Measurements from ENCODE around the gene DRD3. TPM values are rescaled to one million over a fixed set of nuclear protein-coding genes. Genes with fewer than 3 reads are reported as not detected.
A peak's percentile ranks its signal among the peaks of the same experiment; 100 is the strongest.

The DRD3 gene
- total and polyA plus RNA-seq, 4 donors = not detected

GRCh38 chr3:114214542-114215341 is 35.9 kb upstream of the DRD3 start:
- WGBS = 61% methylated on average over 6 of the region's 6 CpGs
- H3K36me3 ChIP-seq (ENCODE audit: control insufficient read depth in 4 of 4, insufficient read depth in 3 of 4, low read depth in 1 of 4, low read length in 3 of 4) = no peaks in the 10 kb centered on the region
- H3K9me3 ChIP-seq (ENCODE audit: control insufficient read depth in 4 of 4, low read length in 3 of 4) = no peaks in the 10 kb centered on the region
- H3K4me3 ChIP-seq (ENCODE audit: low read depth in 1 of 3, low read length in 3 of 3) = no peak overlapping the region
- no peak for DNase-seq (ENCODE audit: low spot score)
- H3K27me3 ChIP-seq (ENCODE audit: control insufficient read depth in 4 of 4, insufficient read depth in 4 of 4, low read length in 3 of 4) = no peaks in the 10 kb centered on the region
- H3K4me1 ChIP-seq (ENCODE audit: control insufficient read depth in 4 of 4, insufficient read depth in 4 of 4, low read length in 3 of 4) = no peaks in the 10 kb centered on the region
- TF ChIP-seq HNF4A (conservative IDR thresholded peaks at IDR 0.05) (no peak), EGR1 (IDR thresholded peaks at IDR 0.05; ENCODE audit: low read depth in 2 of 2) (no peak), FOXA1 (IDR thresholded peaks at IDR 0.05) (no peak), ZBTB33 (IDR thresholded peaks at IDR 0.05) (no peak), CTCF (IDR thresholded peaks at IDR 0.05; ENCODE audit: low read depth, low read length, missing input control) (no peak), GABPA (IDR thresholded peaks at IDR 0.05 in 1 of 2, conservative IDR thresholded peaks at IDR 0.05 in 1 of 2) (no peak), JUND (IDR thresholded peaks at IDR 0.05) (no peak), REST (IDR thresholded peaks at IDR 0.05) (no peak), HNF4G (IDR thresholded peaks at IDR 0.05) (no peak), RAD21 (IDR thresholded peaks at IDR 0.05) (no peak), FOXA2 (IDR thresholded peaks at IDR 0.05) (no peak), TAF1 (conservative IDR thresholded peaks at IDR 0.05) (no peak), NR2F2 (IDR thresholded peaks at IDR 0.05) (no peak), RXRA (IDR thresholded peaks at IDR 0.05) (no peak), SP1 (IDR thresholded peaks at IDR 0.05) (no peak), ATF3 (IDR thresholded peaks at IDR 0.05) (no peak)
- H3K27ac ChIP-seq (ENCODE audit: low read depth in 1 of 2, low read length in 2 of 2) = peak overlapping the region; percentile 39 to 46
- H3K9ac ChIP-seq (ENCODE audit: low read depth in 1 of 2, low read length in 2 of 2) = peak overlapping the region in 1 of 2 donors; percentile 43

All from liver (tissue), 9 donors.